ENCODE measurements around the gene IRS4. TPM values are rescaled to one million over a fixed set of nuclear protein-coding genes. Genes with fewer than 3 reads are reported as not detected.

Gene IRS4
- total RNA-seq, 6 donors from 2014 or later = 0.11 to 1.0 (median 0.30) TPM; not detected in 1

DNA sequence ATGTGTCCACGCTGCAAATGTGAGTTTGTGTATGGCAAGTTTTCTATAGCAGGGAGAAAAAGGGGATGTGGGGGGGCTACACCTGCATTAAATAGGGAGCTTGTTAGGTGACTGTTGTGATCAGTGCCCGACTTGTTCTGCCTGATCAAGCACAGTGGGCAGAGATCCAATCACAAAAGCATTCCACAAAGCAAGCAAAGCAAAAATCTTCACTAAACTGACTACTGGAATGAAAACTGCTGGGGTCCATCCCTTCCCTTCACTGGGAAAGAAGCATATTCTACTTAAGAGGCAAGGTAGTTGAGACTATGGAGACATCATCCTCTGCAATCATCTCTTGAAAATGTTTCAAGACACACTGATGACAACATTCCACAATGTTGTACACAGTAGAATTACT lies 5.2 kb downstream of the IRS4 start:
- Histone ChIP-seq H3K36me3 (no peaks in the 10 kb centered on the region), H3K4me3 (no peak overlapping the region), H3K27ac (no peak overlapping the region), H3K27me3 (peaks cover 0 to 20% (median 0%) of the 10 kb centered on the region in 4 donors), H3K9me3 (peaks cover 0 to 4% (median 0%) of the 10 kb centered on the region in 4 donors), H3K4me1 (peaks cover 0 to 6% (median under 1%) of the 10 kb centered on the region in 4 donors)
- WGBS, 2 donors = 13 to 17% methylated on average over 2 of the region's 2 CpGs
- ATAC-seq (ENCODE audit: low FRiP score in 2 of 2) = no peak
- TF ChIP-seq POLR2A (IDR thresholded peaks at IDR 0.05) (no peak), POLR2AphosphoS5 (IDR thresholded peaks at IDR 0.05) (no peak), CTCF (IDR thresholded peaks at IDR 0.05) (no peak), EP300 (IDR thresholded peaks at IDR 0.05) (no peak)
- DNase-seq = no peak

GRCh38 chrX:108726748-108727147 lies 9.6 kb downstream of the IRS4 start:
- TF ChIP-seq EP300 (IDR thresholded peaks at IDR 0.05) = no peak
- TF ChIP-seq CTCF (IDR thresholded peaks at IDR 0.05) = no peak
- TF ChIP-seq POLR2AphosphoS5 (IDR thresholded peaks at IDR 0.05) = no peak
- TF ChIP-seq POLR2A (IDR thresholded peaks at IDR 0.05) = no peak
- Histone ChIP-seq H3K27ac (no peak overlapping the region), H3K4me3 (no peak overlapping the region), H3K36me3 (no peaks in the 10 kb centered on the region), H3K9me3 (no peaks in the 10 kb centered on the region), H3K4me1 (no peaks in the 10 kb centered on the region), H3K27me3 (no peaks in the 10 kb centered on the region)
- ATAC-seq (ENCODE audit: low FRiP score in 2 of 2) (no peak), DNase-seq (no peak)
- 73 to 89% methylated on average over 3 of the region's 3 CpGs for WGBS, 2 donors

DNA sequence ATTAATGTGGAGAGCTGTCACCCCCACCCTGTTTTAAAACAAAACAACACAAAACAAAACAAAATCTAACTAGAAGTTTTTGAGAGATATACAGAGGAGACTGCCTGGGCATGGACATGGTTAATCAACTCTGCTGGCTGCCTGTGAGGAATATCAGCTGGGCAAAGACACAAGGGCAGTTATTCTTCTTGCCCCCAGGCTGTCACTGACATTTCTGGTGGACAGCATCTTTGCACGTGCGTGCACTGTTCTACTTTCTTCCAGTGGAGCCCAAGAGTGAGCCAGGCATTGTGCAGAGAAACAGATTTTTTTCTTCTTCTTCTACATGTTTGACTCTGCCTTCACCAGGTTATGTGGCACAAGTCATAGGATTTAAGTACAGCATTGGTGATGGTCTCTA lies 13.8 kb downstream of the IRS4 start:
- no peak for ATAC-seq (ENCODE audit: low FRiP score in 2 of 2)
- no peak for TF ChIP-seq POLR2AphosphoS5 (IDR thresholded peaks at IDR 0.05)
- TF ChIP-seq POLR2A (IDR thresholded peaks at IDR 0.05) = no peak
- TF ChIP-seq EP300 (IDR thresholded peaks at IDR 0.05) = no peak
- no peak for TF ChIP-seq CTCF (IDR thresholded peaks at IDR 0.05)
- Histone ChIP-seq H3K9me3 (no peaks in the 10 kb centered on the region), H3K4me1 (no peaks in the 10 kb centered on the region), H3K36me3 (no peaks in the 10 kb centered on the region), H3K27ac (no peak overlapping the region), H3K4me3 (no peak overlapping the region), H3K27me3 (no peaks in the 10 kb centered on the region)
- no peak for DNase-seq
- WGBS, 2 donors = 45 to 48% methylated on average over 2 of the region's 2 CpGs

DNA sequence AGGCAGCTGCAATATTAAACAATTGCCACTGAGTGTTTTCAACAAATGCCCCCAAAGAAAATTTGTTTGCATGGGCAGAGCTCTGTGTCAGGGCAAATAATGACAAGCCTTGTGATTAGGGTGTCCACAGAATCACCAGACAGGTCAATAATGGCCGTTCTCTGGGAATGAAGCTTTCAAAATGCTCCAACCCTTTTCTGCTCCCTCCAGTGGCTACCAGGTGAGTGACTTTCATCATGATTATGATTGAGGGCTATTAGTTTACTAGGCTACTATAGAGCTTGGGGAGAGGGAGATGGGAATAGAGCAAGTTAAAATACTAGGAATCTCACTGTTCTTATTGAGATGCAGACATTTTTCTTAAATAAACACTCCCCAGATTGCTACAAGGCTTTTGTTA lies 23.5 kb downstream of the IRS4 start:
- H3K36me3 ChIP-seq = no peaks in the 10 kb centered on the region
- H3K9me3 ChIP-seq = peaks cover 0 to 8% (median 0%) of the 10 kb centered on the region in 4 donors
- DNase-seq = no peak
- H3K27me3 ChIP-seq = no peaks in the 10 kb centered on the region
- H3K4me3 ChIP-seq = no peak overlapping the region
- no peak for TF ChIP-seq POLR2A (IDR thresholded peaks at IDR 0.05)
- no peak for TF ChIP-seq EP300 (IDR thresholded peaks at IDR 0.05)
- no peak for TF ChIP-seq POLR2AphosphoS5 (IDR thresholded peaks at IDR 0.05)
- no peak for TF ChIP-seq CTCF (IDR thresholded peaks at IDR 0.05)
- H3K27ac ChIP-seq = no peak overlapping the region
- ATAC-seq (ENCODE audit: low FRiP score in 2 of 2) = no peak
- H3K4me1 ChIP-seq = no peaks in the 10 kb centered on the region
- WGBS, 2 donors = 65 to 91% methylated on average over 1 of the region's 1 CpG

DNA sequence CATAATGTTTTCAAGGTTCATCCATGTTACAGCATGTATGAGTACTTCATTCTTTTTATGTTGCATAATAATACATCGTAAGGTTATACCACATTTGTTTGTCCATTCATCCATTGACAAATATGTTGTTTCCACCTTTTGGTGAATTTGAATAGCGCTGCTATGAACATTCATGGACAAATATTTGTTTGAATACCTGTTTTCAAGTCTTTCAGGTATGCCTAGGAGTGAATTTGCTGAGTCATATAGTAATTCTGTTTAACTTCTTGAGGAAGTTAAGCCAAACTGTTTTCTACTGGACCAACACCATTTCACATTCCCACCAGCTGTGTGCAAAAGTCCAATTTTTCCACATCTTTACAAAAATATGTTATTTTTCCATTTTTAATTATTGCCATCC lies 31.5 kb downstream of the IRS4 start:
- DNase-seq = no peak
- WGBS, 2 donors = 57 to 68% methylated on average over 2 of the region's 2 CpGs
- H3K36me3 ChIP-seq = no peaks in the 10 kb centered on the region
- no peak for ATAC-seq (ENCODE audit: low FRiP score in 2 of 2)
- H3K4me3 ChIP-seq = no peak overlapping the region
- H3K27me3 ChIP-seq = no peaks in the 10 kb centered on the region
- TF ChIP-seq EP300 (IDR thresholded peaks at IDR 0.05) = no peak
- TF ChIP-seq CTCF (IDR thresholded peaks at IDR 0.05) = no peak
- no peak for TF ChIP-seq POLR2A (IDR thresholded peaks at IDR 0.05)
- no peak overlapping the region for H3K27ac ChIP-seq
- H3K9me3 ChIP-seq = no peaks in the 10 kb centered on the region
- H3K4me1 ChIP-seq = no peaks in the 10 kb centered on the region

Measured in upper lobe of left lung (tissue), 6 donors.